HG03521 (cell line): ENCODE data around the gene BTBD9.

ENCODE experiments used
- ATAC-seq: cut with Tn5 transposase; IDR thresholded peaks from one replicate; pipeline ENCODE4 v1.9.1; 2021; ENCODE audit warnings: mild to moderate bottlenecking, moderate library complexity; ENCODE audit not compliant: unreplicated experiment

Gene BTBD9

GRCh38 chr6:38603496-38603895 is 36.2 kb downstream of the BTBD9 start:
- ATAC-seq, result no peak

- no peak for ATAC-seq
Observed at GRCh38 chr6:38599966-38600550, 39.7 kb downstream of the BTBD9 start.

- no peak for ATAC-seq
Observed at GRCh38 chr6:38599261-38599660, 40.5 kb downstream of the BTBD9 start.

GRCh38 chr6:38593998-38594665 is 45.6 kb downstream of the BTBD9 start:
- no peak for ATAC-seq

- no peak for ATAC-seq
Observed at GRCh38 chr6:38593409-38593808, 46.3 kb downstream of the BTBD9 start.

- ATAC-seq, result no peak
Observed at GRCh38 chr6:38591439-38591838, 48.3 kb downstream of the BTBD9 start.

GRCh38 chr6:38589367-38589720 is 50.4 kb downstream of the BTBD9 start:
- no peak for ATAC-seq

- ATAC-seq, result no peak
Observed at GRCh38 chr6:38588631-38589366, 50.9 kb downstream of the BTBD9 start.

- ATAC-seq, result no peak
Observed at GRCh38 chr6:38587766-38588362, 51.9 kb downstream of the BTBD9 start.

GRCh38 chr6:38586992-38587391 is 52.7 kb downstream of the BTBD9 start:
- ATAC-seq, result no peak

- ATAC-seq, result no peak
Observed at GRCh38 chr6:38584731-38585130, 55.0 kb downstream of the BTBD9 start.

- no peak for ATAC-seq
Observed at GRCh38 chr6:38583523-38583922, 56.2 kb downstream of the BTBD9 start.

- no peak for ATAC-seq
Observed at GRCh38 chr6:38580030-38580429, 59.7 kb downstream of the BTBD9 start.

GRCh38 chr6:38579010-38579628 is 60.6 kb downstream of the BTBD9 start:
- ATAC-seq, result no peak

- no peak for ATAC-seq
Observed at GRCh38 chr6:38578075-38578474, 61.7 kb downstream of the BTBD9 start.

- ATAC-seq, result no peak
Observed at GRCh38 chr6:38577492-38577891, 62.2 kb downstream of the BTBD9 start.

GRCh38 chr6:38573801-38574395 is 65.8 kb downstream of the BTBD9 start:
- no peak for ATAC-seq

- no peak for ATAC-seq
Observed at GRCh38 chr6:38572186-38572813, 67.4 kb downstream of the BTBD9 start.

GRCh38 chr6:38571721-38572120 is 68.0 kb downstream of the BTBD9 start:
- no peak for ATAC-seq

- no peak for ATAC-seq
Observed at GRCh38 chr6:38570750-38571149, 69.0 kb downstream of the BTBD9 start.

GRCh38 chr6:38567436-38567835 is 72.3 kb downstream of the BTBD9 start:
- no peak for ATAC-seq
